ENCODE measurements around the gene FBRSL1.
"Not testable (repeated sequence)": the region's sequence is repeated elsewhere in the genome, so short reads cannot be mapped to it uniquely, and the experiment has no call there.

Gene FBRSL1

GRCh38 chr12:132525833-132526455 is 36.0 kb downstream of the FBRSL1 start:
- TF ChIP-seq GATA1 (IDR thresholded peaks at IDR 0.05; ENCODE audit: low read depth, low read length) (no peak), POLR2A (IDR thresholded peaks at IDR 0.05; ENCODE audit: low read length) (no peak)
- no peak for DNase-seq

GRCh38 chr12:132527186-132527882 is 37.4 kb downstream of the FBRSL1 start:
- no peak for DNase-seq

GRCh38 chr12:132527883-132528264 is 37.9 kb downstream of the FBRSL1 start:
- no peak for TF ChIP-seq POLR2A (IDR thresholded peaks at IDR 0.05; ENCODE audit: low read length)
- no peak for TF ChIP-seq GATA1 (IDR thresholded peaks at IDR 0.05; ENCODE audit: low read depth, low read length)
- no peak for DNase-seq

More at GRCh38 chr12:132527186-132527882, 37.4 kb downstream of the FBRSL1 start:
- TF ChIP-seq GATA1 (IDR thresholded peaks at IDR 0.05; ENCODE audit: low read depth, low read length) (no peak), POLR2A (IDR thresholded peaks at IDR 0.05; ENCODE audit: low read length) (no peak)

GRCh38 chr12:132528564-132529106 is 38.7 kb downstream of the FBRSL1 start:
- DNase-seq: no peak
- TF ChIP-seq POLR2A (IDR thresholded peaks at IDR 0.05; ENCODE audit: low read length) (no peak), GATA1 (IDR thresholded peaks at IDR 0.05; ENCODE audit: low read depth, low read length) (no peak)

- no peak for DNase-seq
- TF ChIP-seq POLR2A (IDR thresholded peaks at IDR 0.05; ENCODE audit: low read length) (no peak), GATA1 (IDR thresholded peaks at IDR 0.05; ENCODE audit: low read depth, low read length) (no peak)
Observed at GRCh38 chr12:132529156-132529839, 39.3 kb downstream of the FBRSL1 start.

GRCh38 chr12:132529906-132530305 is 40.0 kb downstream of the FBRSL1 start:
- no peak for TF ChIP-seq POLR2A (IDR thresholded peaks at IDR 0.05; ENCODE audit: low read length)
- no peak for TF ChIP-seq GATA1 (IDR thresholded peaks at IDR 0.05; ENCODE audit: low read depth, low read length)

GRCh38 chr12:132530447-132530846 is 40.5 kb downstream of the FBRSL1 start:
- no peak for TF ChIP-seq GATA1 (IDR thresholded peaks at IDR 0.05; ENCODE audit: low read depth, low read length)
- no peak for TF ChIP-seq POLR2A (IDR thresholded peaks at IDR 0.05; ENCODE audit: low read length)
- no peak for DNase-seq

More at GRCh38 chr12:132529906-132530305, 40.0 kb downstream of the FBRSL1 start:
- peak in 1 of 2 experiments; percentile 31 for DNase-seq

- DNase-seq: no peak
- TF ChIP-seq POLR2A (IDR thresholded peaks at IDR 0.05; ENCODE audit: low read length): no peak
- no peak for TF ChIP-seq GATA1 (IDR thresholded peaks at IDR 0.05; ENCODE audit: low read depth, low read length)
Observed at GRCh38 chr12:132530851-132531250, 40.9 kb downstream of the FBRSL1 start.

GRCh38 chr12:132532711-132533583 is 43.0 kb downstream of the FBRSL1 start:
- DNase-seq: not testable (repeated sequence)

GRCh38 chr12:132533584-132533958 is 43.6 kb downstream of the FBRSL1 start:
- no peak for DNase-seq
- TF ChIP-seq GATA1 (IDR thresholded peaks at IDR 0.05; ENCODE audit: low read depth, low read length) (no peak), POLR2A (IDR thresholded peaks at IDR 0.05; ENCODE audit: low read length) (no peak)

GRCh38 chr12:132534076-132534475 is 44.1 kb downstream of the FBRSL1 start:
- DNase-seq: no peak
- TF ChIP-seq POLR2A (IDR thresholded peaks at IDR 0.05; ENCODE audit: low read length) (no peak), GATA1 (IDR thresholded peaks at IDR 0.05; ENCODE audit: low read depth, low read length) (no peak)

- no peak for TF ChIP-seq POLR2A (IDR thresholded peaks at IDR 0.05; ENCODE audit: low read length)
- TF ChIP-seq GATA1 (IDR thresholded peaks at IDR 0.05; ENCODE audit: low read depth, low read length): no peak
- no peak for DNase-seq
Observed at GRCh38 chr12:132535019-132535418, 45.1 kb downstream of the FBRSL1 start.

GRCh38 chr12:132536102-132536876 is 46.3 kb downstream of the FBRSL1 start:
- no peak for DNase-seq
- TF ChIP-seq GATA1 (IDR thresholded peaks at IDR 0.05; ENCODE audit: low read depth, low read length) (no peak), POLR2A (IDR thresholded peaks at IDR 0.05; ENCODE audit: low read length) (no peak)

All from erythroblast (primary cell).